ENCODE measurements around the gene NT5C1A.

GRCh38 chr1:39720094-39720999 lies 48.4 kb upstream of the NT5C1A start:
- TF ChIP-seq TARDBP (IDR thresholded peaks at IDR 0.05), result no peak
- no peak for TF ChIP-seq NFRKB (IDR thresholded peaks at IDR 0.05)
- TF ChIP-seq SP1 (IDR thresholded peaks at IDR 0.05), result no peak
- TF ChIP-seq CTBP1 (IDR thresholded peaks at IDR 0.05; ENCODE audit: borderline replicate concordance), result no peak
- TF ChIP-seq FOXM1 (IDR thresholded peaks at IDR 0.05; ENCODE audit: borderline replicate concordance), result no peak
- TF ChIP-seq LEF1 (IDR thresholded peaks at IDR 0.05; ENCODE audit: borderline replicate concordance), result no peak
- TF ChIP-seq PKNOX1 (IDR thresholded peaks at IDR 0.05), result no peak
- TF ChIP-seq ARNT (IDR thresholded peaks at IDR 0.05), result no peak
